Suprapubic skin (tissue), 3 donors: Measurements from ENCODE around the gene CNIH3.

ENCODE experiments used
- CTCF ChIP-seq, 2 donors: fragments of 200-600 bp in 1 of 2; fragments of 450-650 bp in 1 of 2; sonication (generic) in 1 of 2; IDR thresholded peaks; one replicate each; pipeline ENCODE4 v1.5.1; 2016 to 2019; ENCODE audit warnings: antibody characterized with exemption in 2 of 2, mild to moderate bottlenecking in 1 of 2, moderate library complexity in 1 of 2
- POLR2A ChIP-seq, 2 donors: fragments of 450-650 bp; IDR thresholded peaks; one replicate each; pipeline ENCODE4 v1.6.1; 2017; ENCODE audit warnings: antibody characterized with exemption in 2 of 2, mild to moderate bottlenecking in 2 of 2, moderate library complexity in 2 of 2

- TF ChIP-seq POLR2A (IDR thresholded peaks at IDR 0.05) (no peak), CTCF (IDR thresholded peaks at IDR 0.05) (no peak)
Observed at GRCh38 chr1:224669403-224669802, 53.3 kb downstream of the CNIH3 start.
